HG02610 (cell line): ENCODE data around the gene MAZ.
"Not testable (repeated sequence)": the region's sequence is repeated elsewhere in the genome, so short reads cannot be mapped to it uniquely, and the experiment has no call there.

Experiments used
- ATAC-seq: cut with Tn5 transposase; IDR thresholded peaks from one replicate; pipeline ENCODE4 v1.9.1; 2021; ENCODE audit warnings: mild to moderate bottlenecking, moderate library complexity; ENCODE audit not compliant: unreplicated experiment

MAZ gene

DNA sequence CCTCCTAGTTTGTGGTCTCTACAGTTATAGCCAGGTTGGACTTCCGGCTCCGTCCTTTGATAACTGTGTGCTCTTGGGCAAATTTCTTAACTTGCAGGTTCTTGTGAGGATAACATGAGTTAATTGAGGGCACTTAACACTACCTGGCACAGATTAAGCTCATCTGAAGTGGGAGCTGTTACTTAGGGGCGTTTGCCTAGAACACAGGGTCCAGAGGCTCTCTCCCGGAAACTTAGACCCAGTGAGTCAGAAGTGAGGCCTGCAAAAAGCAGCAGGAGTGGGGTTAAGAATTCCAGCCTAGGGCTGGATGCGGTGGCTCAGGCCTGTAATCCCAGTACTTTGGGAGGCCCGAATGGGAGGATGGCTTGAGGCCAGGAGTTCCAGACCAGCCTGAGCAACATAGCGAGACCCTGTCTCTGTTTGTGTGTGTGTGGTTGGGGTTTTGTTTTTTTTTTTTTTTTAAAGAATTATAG, 15.3 kb downstream of the MAZ start:
- no peak for ATAC-seq

DNA sequence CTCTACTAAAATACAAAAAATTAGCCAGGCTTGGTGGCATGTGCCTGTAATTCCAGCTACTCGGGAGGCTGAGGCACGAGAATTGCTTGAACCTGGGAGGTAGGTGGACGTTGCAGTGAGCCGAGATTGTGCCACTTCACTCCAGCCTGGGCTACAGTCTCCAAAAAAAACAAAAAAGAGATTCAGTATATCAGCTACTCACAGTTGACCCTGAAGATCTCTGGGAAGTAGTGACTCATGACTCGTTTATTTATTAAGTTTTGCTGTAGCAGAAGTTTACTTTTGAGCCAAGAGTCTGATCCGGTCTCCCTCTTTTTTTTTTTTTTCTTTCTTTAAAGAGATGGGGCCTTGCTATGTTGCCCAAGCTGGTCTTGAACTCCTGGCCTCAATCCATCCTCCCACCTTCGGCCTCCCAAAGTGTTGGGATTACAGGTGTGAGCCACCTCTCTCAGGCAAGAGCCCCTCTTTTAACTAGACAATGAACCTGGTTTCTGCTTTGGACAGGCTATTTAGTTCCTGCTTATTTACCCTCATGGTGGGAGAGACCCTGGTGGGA, 18.3 kb downstream of the MAZ start:
- no peak for ATAC-seq

DNA sequence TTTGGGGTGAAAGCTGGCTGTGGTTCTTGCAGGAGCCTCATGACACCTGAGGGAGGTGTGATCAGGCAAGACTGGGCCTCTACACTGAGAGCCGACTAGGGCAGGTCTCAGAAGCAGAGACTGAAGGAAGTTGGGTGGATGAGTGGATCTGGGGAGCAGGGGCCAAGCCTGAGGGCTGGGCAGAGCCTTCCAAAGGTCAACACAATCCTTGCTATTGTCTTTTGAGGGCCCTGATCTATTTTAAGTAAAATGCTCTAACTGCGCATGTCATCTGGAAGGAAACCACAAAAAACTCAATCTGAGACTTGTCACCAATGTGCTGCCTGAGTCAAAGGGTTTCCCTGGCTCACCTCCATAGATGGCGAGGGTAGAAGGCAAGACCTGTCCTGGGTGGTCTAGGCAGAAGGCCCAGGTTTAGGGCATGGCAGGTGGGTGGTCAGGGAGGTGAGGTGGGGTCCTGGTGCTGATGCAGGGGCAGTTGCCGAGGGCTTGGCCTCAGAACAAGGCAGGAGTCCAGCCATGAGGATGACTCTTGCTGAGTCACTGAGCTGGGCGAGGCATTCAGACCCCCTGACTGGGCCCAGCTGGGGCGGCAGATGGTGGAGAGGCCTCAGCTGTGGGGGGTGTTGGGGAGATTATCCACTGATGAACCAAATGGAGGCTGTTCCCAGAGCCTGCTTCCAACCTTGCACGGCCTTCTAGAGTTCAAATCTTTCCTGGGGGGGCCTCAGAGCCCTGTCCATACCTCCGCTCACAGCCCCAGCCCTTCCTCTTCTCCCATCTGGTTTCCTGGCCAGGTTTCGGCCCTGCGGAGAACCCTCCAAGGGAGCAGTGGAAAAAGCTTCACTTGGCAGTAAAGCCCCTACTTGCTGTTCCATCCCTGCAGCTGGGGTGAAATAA, 19.1 kb downstream of the MAZ start:
- peak; percentile 34 for ATAC-seq

DNA sequence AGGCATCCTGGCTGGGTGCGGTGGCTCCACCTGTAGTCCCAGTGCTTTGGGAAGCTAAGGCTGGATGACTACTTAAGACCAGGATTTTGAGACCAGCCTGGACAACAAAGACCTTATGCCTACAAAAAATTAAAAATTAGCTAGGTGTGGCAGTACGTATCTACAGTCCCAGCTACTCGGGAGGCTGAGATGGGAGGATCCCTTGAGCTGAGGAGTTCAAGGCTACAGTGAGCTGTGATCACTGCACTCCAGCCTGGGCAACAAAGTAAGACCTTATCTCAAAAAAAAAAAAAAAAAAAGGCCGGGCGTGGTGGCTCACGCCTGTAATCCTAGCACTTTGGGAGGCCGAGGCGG, 20.0 kb downstream of the MAZ start:
- ATAC-seq = no peak

DNA sequence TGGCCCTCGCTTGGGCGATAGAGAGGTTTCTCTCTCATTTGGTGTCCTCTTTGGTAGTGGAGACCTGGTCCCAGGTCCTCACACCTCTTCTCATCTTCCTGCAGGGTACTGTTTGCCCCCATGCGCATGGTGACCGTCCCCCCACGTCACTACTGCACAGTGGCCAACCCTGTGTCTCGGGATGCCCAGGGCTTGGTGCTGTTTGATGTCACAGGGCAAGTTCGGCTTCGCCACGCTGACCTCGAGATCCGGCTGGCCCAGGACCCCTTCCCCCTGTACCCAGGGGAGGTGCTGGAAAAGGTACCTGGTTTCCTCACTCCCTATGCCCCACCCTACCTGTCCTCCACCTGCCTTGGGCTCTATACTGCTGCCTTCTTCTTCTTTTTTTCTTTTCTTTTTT, 24.4 kb downstream of the MAZ start:
- no peak for ATAC-seq

DNA sequence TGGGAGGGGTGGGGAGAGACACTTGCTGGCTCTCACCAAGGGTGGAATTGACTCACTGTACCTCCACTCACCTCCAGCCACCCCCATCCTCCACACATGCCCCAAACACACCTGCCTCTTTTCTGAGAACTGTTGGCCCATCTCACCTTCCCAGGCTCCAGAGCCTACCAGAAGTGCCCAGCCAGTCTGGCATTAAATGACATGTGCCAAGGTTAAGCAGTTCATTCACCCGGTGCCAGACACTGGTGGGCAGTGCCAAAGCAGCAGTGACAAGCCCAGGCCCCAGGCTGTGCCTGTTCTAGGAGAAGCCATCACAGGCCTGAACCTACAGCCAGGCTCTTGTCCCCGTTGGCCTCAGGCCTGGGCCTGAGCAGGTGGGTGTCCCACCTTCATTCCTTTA, 25.2 kb downstream of the MAZ start:
- no peak for ATAC-seq

DNA sequence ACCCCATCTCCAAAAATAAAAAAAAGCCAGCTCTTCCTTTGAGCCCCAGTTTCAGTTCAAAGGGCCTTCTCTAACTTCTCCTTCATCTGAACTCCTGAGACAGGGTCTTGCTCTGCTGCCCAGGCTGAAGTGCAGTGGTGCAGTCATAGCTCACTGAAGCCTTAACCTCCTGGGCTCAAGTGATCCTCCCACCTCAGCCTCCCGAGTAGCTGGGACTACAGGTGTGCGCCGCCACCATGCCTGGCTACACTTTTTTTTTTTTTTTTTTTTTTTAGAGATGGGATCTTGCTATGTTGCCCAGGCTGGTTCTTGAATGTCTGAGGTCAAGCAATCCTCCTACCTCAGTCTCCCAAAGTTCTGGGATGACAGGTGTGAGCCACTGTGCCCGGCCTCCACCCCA, 26.9 kb downstream of the MAZ start:
- ATAC-seq = not testable (repeated sequence)

DNA sequence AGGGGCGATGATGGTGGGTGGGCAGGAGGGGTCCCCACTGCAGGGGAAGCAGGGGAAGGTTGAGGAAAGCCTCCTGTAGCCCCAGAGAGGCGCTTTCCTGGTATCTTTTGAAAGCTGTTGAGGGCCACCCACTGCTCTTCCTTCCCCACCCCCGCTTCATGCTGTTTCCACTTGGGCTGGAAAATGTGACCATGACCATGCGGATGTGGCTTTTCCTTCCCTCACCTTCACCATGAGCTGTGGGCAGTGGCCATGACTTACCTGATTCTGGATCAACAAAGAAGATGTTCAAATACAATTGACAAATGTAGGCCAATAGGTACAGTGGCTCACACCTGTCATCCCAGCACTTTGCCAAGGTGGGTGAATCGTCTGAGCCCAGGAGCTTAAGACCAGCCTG, 27.8 kb downstream of the MAZ start:
- no peak for ATAC-seq

DNA sequence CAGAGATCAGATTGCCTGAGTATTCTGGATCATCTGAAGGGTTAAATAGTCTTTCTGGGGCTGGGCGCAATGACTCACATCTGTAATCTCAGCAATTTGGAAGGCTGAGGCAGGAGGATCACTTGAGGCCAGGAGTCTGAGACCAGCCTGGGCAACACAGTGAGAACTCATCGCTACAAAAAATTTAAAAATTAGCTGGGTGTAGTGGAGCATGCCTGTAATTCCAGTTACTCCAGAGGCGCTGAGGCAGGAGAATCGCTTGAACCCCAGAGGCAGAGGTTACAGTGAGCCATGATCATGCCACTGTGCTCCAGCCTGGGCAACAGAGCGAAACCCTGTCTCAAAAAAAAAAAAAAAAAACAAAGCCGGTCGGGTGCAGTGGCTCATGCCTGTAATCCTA, 29.6 kb downstream of the MAZ start:
- no peak for ATAC-seq

DNA sequence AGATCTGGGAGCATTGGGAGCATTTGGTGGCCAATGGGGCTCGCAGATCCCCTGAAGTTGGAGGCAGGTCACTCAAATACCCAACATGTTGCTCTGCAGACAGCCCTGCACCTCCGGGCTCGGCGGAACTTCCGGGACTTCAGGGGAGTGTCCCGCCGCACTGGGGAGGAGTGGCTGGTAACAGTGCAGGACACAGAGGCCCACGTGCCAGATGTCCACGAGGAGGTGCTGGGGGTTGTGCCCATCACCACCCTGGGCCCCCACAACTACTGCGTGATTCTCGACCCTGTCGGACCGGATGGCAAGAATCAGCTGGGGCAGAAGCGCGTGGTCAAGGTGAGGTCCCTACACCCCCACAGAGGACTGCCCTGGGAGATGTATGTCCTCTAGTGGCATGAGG, 30.3 kb downstream of the MAZ start:
- ATAC-seq = no peak

DNA sequence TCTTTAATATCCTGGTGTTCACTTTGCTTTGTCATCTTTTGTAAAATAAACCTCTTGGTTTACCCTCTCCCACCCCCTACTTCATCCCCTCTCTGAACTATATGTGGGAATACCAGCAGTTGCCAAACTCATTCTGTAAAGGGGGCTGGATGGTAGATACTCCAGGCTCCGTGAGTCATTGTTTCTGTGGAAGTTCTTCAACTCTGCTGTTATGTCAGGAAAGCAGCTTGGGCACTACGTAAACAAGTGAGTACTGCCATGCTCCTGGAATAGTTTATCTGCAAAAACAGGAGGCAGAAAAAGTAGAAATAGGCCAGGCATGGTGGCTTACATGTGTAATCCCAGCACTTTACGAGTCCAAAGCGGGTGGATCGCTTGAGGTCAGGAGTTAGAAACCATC, 31.5 kb downstream of the MAZ start:
- ATAC-seq = no peak

DNA sequence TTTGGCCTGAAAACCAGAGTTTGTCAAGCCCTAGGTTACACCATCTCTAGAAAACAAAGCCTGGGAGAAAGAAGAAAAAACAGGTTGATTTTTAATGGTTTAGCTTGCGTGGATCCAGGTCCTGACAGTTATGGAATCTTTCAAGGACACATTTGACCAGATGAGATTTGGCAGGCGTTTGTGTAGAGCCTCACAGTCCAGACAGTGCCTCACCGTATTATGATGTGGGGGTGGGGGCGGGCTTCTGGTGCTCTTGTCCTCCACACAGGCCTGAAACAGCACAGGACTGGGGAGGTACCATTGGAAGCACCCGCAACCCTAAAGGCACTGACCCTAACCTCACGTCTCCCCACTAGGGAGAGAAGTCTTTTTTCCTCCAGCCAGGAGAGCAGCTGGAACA, 33.5 kb downstream of the MAZ start:
- ATAC-seq = no peak

DNA sequence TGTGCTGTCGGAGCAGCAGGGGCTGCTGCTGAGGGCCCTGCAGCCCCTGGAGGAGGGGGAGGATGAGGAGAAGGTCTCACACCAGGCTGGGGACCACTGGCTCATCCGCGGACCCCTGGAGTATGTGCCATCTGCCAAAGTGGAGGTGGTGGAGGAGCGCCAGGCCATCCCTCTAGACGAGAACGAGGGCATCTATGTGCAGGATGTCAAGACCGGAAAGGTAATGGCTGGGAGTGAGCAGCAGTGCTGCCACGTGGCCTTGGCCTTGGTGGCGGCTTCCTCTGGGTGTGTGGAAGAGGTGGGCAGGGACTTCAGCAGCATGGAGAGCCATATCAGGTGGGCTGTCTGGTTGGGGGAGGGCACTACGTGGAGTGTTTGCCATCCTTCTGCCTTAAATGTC, 33.9 kb downstream of the MAZ start:
- no peak for ATAC-seq

DNA sequence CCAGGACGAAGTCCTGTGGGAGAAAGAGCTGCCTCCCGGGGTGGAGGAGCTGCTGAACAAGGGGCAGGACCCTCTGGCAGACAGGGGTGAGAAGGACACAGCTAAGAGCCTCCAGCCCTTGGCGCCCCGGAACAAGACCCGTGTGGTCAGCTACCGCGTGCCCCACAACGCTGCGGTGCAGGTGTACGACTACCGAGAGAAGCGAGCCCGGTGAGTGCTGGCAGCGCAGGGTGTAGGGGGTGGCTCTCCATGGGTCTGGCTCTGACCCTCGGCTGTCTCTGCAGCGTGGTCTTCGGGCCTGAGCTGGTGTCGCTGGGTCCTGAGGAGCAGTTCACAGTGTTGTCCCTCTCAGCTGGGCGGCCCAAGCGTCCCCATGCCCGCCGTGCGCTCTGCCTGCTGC, 35.3 kb downstream of the MAZ start:
- no peak for ATAC-seq

DNA sequence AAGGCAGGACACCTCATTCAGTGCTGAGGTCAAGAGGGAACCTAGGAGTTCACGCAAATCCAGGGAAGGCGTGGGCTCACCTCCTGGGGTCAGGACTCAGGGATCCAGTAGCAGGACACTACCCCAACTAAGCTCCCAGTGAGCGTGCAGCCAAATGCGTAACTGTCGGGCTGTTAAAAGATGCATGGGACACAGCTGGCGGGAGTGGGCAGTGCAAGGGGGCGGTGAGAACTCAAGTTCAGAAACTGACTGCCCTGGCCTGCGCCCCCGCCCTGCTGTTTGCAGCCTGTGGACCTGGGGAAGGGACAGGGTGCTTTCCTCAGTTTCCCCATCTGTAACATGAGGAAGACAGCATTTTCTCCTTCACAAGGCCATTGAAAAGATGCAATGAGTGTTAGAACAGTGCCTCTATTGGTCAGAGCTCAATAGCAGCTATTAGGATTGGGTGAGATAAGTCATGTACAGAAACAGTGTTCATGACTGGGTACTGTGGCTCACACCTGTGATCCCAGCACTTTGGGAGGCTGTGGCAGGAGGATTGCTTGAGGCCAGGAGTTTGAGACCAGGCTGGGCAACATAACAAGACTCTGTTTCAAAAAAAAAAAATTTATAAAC, 36.5 kb downstream of the MAZ start:
- ATAC-seq = no peak

DNA sequence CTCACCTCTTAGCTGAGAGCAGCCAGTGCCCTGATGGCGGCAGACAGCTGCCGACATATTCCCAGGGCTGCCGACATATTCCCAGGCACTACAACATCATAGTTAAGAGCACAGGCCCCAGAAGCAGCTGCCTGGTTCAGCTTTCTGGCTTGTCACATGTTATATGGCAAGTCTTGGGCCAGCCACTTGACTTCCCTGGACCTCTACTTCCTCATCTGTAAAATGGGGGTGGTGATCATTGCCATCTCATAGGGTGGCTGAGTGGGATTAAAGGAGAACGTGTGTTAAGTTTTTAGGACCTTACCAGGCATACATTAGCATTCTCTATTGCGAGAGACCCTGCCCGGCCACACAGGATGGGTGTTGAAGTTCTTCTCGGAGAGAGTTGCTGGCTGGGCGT, 37.6 kb downstream of the MAZ start:
- ATAC-seq = no peak

DNA sequence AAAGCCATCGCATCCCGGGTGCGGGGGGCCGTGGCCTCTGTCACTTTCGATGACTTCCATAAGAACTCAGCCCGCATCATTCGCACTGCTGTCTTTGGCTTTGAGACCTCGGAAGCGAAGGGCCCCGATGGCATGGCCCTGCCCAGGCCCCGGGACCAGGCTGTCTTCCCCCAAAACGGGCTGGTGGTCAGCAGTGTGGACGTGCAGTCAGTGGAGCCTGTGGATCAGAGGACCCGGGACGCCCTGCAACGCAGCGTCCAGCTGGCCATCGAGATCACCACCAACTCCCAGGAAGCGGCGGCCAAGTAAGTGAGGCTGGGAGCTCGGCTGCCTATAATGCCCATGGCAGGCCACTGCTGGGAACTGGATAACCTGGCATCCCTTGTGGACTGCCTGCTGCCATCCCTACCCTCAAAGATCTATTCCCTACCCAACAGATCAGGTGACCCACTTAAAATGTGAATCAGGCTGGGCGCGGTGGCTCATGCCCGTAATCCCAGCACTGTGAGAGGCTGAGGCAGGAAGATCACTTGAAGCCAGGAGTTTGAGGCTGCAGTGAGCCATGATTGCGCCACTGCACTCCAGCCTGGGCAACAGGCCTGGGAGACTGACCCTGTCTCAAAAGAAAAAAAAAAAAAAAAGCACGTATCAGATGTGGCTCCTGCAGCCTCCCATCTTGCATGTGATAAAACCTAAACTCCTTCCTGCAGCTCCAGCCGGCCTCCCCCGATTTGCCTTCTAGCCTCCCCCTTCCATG, 38.4 kb downstream of the MAZ start:
- no peak for ATAC-seq

DNA sequence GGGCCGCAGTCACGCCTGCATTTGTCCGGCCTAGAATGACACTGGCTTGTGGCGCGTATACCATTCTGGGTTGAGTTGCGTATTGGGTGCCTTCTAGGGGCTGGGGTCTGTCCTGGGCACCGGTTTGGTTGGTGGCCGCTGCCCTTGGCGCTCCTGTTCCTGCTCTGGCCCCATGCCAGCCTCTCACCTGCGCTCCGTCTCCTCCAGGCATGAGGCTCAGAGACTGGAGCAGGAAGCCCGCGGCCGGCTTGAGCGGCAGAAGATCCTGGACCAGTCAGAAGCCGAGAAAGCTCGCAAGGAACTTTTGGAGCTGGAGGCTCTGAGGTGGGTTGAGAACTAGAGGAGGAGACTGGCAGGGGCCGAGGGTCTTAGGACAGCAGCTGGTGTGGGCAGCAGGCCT, 39.3 kb downstream of the MAZ start:
- no peak for ATAC-seq

DNA sequence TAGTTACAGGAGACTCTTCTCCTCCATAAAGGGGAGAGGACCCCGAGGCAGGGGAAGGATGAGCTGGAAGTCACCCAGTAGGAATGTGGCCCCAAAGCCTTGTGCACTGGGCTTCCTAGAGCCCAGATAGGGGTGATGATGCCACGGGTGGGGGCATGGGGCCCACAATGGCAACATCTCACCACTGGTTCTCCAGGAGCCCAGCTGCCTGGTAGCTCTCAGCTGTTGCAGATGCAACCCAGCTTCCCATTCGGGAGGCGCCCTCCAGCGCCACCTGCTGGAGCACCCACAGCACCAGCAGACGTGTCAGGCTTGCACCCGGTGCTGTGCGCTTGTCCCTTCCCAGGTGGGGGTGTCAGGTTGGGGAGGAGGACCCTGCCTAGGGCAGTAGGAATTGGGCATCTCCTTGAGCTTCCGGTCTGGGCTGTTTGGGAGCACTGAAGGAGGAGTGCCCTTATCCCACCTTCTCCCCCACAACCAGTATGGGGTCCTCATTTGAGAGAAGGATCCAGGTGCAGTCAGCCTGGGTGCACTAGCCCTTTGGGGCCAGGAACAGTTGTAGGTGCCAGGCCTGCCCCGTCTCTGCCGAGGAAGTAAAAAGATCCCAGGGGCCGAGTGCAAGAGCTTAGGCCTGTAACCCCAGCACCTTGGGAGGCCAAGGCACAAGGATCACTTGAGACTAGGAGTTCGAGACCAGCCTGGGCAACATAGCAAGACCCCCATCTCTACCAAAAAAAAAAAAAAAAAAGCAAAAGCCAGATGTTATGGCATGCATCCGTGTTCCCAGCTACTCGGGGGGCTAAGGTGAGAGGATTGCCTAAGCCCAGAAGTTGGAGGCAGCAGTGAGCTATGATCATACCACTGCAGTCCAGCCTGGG, 42.3 kb downstream of the MAZ start:
- no peak for ATAC-seq

DNA sequence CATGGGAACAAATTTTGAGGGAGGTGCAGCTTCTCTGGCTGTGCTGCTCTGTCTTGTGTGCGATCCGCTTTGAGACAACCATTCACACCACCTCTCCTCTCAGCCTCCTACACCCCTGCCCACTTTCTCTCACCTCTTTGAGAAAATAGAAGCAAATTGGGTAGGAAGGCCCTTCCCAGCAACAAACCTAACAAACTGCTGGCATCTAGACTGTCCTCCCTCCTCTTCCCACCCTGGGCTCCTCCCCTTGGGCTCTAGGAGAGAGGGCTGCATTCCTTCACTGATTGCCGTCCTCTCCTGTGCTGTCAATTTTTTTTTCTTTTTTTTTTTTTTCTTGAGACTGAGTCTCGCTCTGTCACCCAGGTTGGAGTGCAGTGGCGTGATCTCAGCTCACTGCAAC, 43.2 kb downstream of the MAZ start:
- no peak for ATAC-seq

DNA sequence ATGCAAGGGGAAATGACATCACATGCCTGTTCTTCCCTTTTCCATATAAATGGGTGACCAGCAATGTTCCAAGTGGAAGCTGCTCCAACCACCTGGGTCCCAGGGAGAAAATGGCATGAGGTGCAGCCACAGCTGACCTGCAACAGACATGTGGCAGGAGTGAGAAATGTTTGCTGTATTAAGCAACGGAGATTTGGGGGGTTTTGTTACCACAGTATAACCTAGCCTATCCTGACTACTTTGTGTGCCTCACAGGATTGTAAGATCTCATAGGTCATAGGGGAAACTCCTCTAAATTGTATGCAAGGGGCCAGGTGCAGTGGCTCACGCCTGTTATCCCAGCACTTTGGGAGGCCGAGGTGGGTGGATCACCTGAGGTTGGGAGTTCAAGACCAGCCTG, 44.7 kb downstream of the MAZ start:
- no peak for ATAC-seq
